ENCODE measurements around the gene FNDC10. TPM values are rescaled to one million over a fixed set of nuclear protein-coding genes. Genes with fewer than 3 reads are reported as not detected.

FNDC10 gene
- total RNA-seq, 1 experiment from 2014 or later = 30.4 TPM

GRCh38 chr1:1616838-1617237 is 16.9 kb upstream of the FNDC10 start (continued):
- TF ChIP-seq, protein P1, sequence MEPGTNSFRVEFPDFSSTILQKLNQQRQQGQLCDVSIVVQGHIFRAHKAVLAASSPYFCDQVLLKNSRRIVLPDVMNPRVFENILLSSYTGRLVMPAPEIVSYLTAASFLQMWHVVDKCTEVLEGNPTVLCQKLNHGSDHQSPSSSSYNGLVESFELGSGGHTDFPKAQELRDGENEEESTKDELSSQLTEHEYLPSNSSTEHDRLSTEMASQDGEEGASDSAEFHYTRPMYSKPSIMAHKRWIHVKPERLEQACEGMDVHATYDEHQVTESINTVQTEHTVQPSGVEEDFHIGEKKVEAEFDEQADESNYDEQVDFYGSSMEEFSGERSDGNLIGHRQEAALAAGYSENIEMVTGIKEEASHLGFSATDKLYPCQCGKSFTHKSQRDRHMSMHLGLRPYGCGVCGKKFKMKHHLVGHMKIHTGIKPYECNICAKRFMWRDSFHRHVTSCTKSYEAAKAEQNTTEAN (CRISPR knock-in tag; IDR thresholded peaks at IDR 0.05) = no peak

- CTCF ChIA-PET = interaction anchor here (1.4 kb wide), 1 partner anchor 13 kb away, joined by 7 read pairs; no protein-coding TSS in a partner anchor
- Mint-ChIP-seq H3K36me3 (0 out of 2 replicates have a peak, but pooled peaks cover 5% of the 10 kb centered on the region), H3K27ac (no peak overlapping the region), H3K4me3 (peak overlapping the region; percentile 74), H3K27me3 (ENCODE audit: low read depth) (no peaks in the 10 kb centered on the region), H3K4me1 (peaks cover 18% of the 10 kb centered on the region), H3K9me3 (no peaks in the 10 kb centered on the region)
- ATAC-seq (peak; percentile 6), DNase-seq (ENCODE audit: low spot score) (peak; percentile 15)
- TF ChIP-seq TEAD1 (CRISPR knock-in tag; IDR thresholded peaks at IDR 0.05) = no peak
- TF ChIP-seq, protein P2, sequence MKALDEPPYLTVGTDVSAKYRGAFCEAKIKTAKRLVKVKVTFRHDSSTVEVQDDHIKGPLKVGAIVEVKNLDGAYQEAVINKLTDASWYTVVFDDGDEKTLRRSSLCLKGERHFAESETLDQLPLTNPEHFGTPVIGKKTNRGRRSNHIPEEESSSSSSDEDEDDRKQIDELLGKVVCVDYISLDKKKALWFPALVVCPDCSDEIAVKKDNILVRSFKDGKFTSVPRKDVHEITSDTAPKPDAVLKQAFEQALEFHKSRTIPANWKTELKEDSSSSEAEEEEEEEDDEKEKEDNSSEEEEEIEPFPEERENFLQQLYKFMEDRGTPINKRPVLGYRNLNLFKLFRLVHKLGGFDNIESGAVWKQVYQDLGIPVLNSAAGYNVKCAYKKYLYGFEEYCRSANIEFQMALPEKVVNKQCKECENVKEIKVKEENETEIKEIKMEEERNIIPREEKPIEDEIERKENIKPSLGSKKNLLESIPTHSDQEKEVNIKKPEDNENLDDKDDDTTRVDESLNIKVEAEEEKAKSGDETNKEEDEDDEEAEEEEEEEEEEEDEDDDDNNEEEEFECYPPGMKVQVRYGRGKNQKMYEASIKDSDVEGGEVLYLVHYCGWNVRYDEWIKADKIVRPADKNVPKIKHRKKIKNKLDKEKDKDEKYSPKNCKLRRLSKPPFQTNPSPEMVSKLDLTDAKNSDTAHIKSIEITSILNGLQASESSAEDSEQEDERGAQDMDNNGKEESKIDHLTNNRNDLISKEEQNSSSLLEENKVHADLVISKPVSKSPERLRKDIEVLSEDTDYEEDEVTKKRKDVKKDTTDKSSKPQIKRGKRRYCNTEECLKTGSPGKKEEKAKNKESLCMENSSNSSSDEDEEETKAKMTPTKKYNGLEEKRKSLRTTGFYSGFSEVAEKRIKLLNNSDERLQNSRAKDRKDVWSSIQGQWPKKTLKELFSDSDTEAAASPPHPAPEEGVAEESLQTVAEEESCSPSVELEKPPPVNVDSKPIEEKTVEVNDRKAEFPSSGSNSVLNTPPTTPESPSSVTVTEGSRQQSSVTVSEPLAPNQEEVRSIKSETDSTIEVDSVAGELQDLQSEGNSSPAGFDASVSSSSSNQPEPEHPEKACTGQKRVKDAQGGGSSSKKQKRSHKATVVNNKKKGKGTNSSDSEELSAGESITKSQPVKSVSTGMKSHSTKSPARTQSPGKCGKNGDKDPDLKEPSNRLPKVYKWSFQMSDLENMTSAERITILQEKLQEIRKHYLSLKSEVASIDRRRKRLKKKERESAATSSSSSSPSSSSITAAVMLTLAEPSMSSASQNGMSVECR (CRISPR knock-in tag; IDR thresholded peaks at IDR 0.05; ENCODE audit: borderline replicate concordance) = peak; percentile 10; the same call in 1 of the 2 replicates
- POLR2A ChIA-PET = interaction anchor here (0.6 to 1.5 kb wide), 3 partner anchors 13 to 269 kb away, joined by 3 to 7 read pairs (median 7); no protein-coding TSS in a partner anchor
Measured at GRCh38 chr1:1616045-1616790, 16.3 kb upstream of the FNDC10 start.

GRCh38 chr1:1615256-1616044 is 15.5 kb upstream of the FNDC10 start, which contains the start of gene MIB2:
Gene MIB2, plus strand, starts transcription at chr1:1615500. Its CDS starts 7,953 bp downstream, at chr1:1623453.
- H3K27me3 Mint-ChIP-seq (ENCODE audit: low read depth) = no peaks in the 10 kb centered on the region
- ChIA-PET CTCF (interaction anchor here (0.6 to 2.4 kb wide), 7 partner anchors 11 to 111 kb away, joined by 3 to 7 read pairs (median 4); no protein-coding TSS in a partner anchor), POLR2A (interaction anchor here (0.6 to 1.5 kb wide), 3 partner anchors 14 to 268 kb away, joined by 3 to 7 read pairs (median 7); no protein-coding TSS in a partner anchor)
- H3K9me3 Mint-ChIP-seq = no peaks in the 10 kb centered on the region
- DNase-seq (ENCODE audit: low spot score) (peak; percentile 97), ATAC-seq (peak; percentile 86)
- H3K4me1 Mint-ChIP-seq = peaks cover 18% of the 10 kb centered on the region
- H3K36me3 Mint-ChIP-seq = 0 out of 2 replicates have a peak, but pooled peaks cover 5% of the 10 kb centered on the region
- peak within 1 kb of the TSS; percentile 91 for H3K4me3 Mint-ChIP-seq
- peak within 1 kb of the TSS; percentile 73 for H3K27ac Mint-ChIP-seq
- peak; percentile 64; the same call in 1 of the 2 replicates for TF ChIP-seq ESRRA (CRISPR knock-in tag; IDR thresholded peaks at IDR 0.05; ENCODE audit: borderline replicate concordance)
- TF ChIP-seq NR2C2 (CRISPR knock-in tag; IDR thresholded peaks at IDR 0.05) = 0 out of 2 replicates have a peak, but pooled peaks have one; percentile 30
- peak; percentile 72; the same call in 1 of the 2 replicates for TF ChIP-seq MAX (CRISPR knock-in tag; IDR thresholded peaks at IDR 0.05)
- TF ChIP-seq SMAD3 (CRISPR knock-in tag; IDR thresholded peaks at IDR 0.05; ENCODE audit: borderline replicate concordance) = no peak
- TF ChIP-seq USF2 (CRISPR knock-in tag; IDR thresholded peaks at IDR 0.05) = peak; percentile 60
- TF ChIP-seq, protein P3, sequence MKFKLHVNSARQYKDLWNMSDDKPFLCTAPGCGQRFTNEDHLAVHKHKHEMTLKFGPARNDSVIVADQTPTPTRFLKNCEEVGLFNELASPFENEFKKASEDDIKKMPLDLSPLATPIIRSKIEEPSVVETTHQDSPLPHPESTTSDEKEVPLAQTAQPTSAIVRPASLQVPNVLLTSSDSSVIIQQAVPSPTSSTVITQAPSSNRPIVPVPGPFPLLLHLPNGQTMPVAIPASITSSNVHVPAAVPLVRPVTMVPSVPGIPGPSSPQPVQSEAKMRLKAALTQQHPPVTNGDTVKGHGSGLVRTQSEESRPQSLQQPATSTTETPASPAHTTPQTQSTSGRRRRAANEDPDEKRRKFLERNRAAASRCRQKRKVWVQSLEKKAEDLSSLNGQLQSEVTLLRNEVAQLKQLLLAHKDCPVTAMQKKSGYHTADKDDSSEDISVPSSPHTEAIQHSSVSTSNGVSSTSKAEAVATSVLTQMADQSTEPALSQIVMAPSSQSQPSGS (CRISPR knock-in tag; IDR thresholded peaks at IDR 0.05; ENCODE audit: borderline replicate concordance, low read depth) = no peak
- peak; percentile 80 for TF ChIP-seq HMGXB4 (CRISPR knock-in tag; IDR thresholded peaks at IDR 0.05)
- no peak for TF ChIP-seq MLX (CRISPR knock-in tag; IDR thresholded peaks at IDR 0.05)
- TF ChIP-seq KAT7 (CRISPR knock-in tag; IDR thresholded peaks at IDR 0.05; ENCODE audit: borderline replicate concordance) = peak; percentile 82; the same call in 1 of the 2 replicates
- no peak for TF ChIP-seq ZNF425 (CRISPR knock-in tag; conservative IDR thresholded peaks at IDR 0.05)
- no peak for TF ChIP-seq ZNF121 (CRISPR knock-in tag; IDR thresholded peaks at IDR 0.05)
- TF ChIP-seq CBFB (CRISPR knock-in tag; IDR thresholded peaks at IDR 0.05; ENCODE audit: low read depth) = peak; percentile 56; the same call in 1 of the 2 replicates

Measured in WTC11 (cell line).